HG03066 (cell line): ENCODE results near the gene EXOC1.

ENCODE experiments used
- ATAC-seq: cut with Tn5 transposase; IDR thresholded peaks from one replicate; pipeline ENCODE4 v1.9.1; 2021; ENCODE audit warnings: low read depth; ENCODE audit not compliant: unreplicated experiment

EXOC1 gene

GRCh38 chr4:55947912-55948725 lies 94.7 kb downstream of the EXOC1 start:
- ATAC-seq: peak; percentile 1

GRCh38 chr4:55948726-55949481 lies 95.5 kb downstream of the EXOC1 start, which contains the start of gene CEP135:
TSS of gene CEP135 (plus strand) at chr4:55948945. CDS start at chr4:55952131, 3,186 bp downstream.
- ATAC-seq: peak; percentile 73

GRCh38 chr4:55949482-55949802 lies 96.0 kb downstream of the EXOC1 start:
- no peak for ATAC-seq

- ATAC-seq: no peak
Observed at GRCh38 chr4:55951191-55951922, 97.9 kb downstream of the EXOC1 start.
